Measurements from ENCODE around the gene IL19. TPM values are rescaled to one million over a fixed set of nuclear protein-coding genes. Genes with fewer than 3 reads are reported as not detected.

Gene IL19
- total RNA-seq, 1 experiment from 2014 or later, result not detected

DNA sequence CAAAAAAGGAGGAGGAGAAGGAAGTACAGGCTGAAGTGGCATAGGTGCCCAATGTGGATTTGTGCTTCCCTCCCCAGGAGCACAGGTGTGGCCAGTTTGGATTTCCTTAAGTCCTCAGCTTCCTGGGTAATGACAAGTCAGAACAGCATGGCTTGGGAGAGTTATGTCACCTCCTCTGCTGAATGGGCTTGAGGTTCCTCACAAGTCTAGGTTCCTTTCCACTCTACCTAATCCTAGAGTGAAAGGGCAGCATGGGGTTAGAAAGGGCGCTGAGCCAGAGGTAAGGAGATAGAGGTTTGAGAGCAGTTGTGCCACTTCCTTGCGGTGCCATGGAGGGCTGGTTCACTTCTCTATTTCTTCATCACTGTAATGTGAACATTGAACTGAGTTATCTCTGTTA is 59.3 kb downstream of the IL19 start:
- H3K4me3 Mint-ChIP-seq, result no peak overlapping the region
- peaks cover 0 to 3% of the 10 kb centered on the region in 2 experiments; a peak in 1 of 4 replicates for H3K4me1 Mint-ChIP-seq
- Histone ChIP-seq H3K4me2 (ENCODE audit: insufficient read depth, insufficient read length, low read length) (no peak overlapping the region), H2AFZ (ENCODE audit: low read length) (no peak overlapping the region), H4K5ac (ENCODE audit: insufficient read length, low read depth, low read length) (no peak overlapping the region), H2BK15ac (ENCODE audit: low read depth, low read length) (no peak overlapping the region), H2AK5ac (ENCODE audit: insufficient read length, low read length) (no peak overlapping the region), H3K9ac (ENCODE audit: extremely low read depth, insufficient read length, low read length) (no peak overlapping the region), H3K23me2 (ENCODE audit: insufficient read length, low read depth, low read length, poor library complexity, severe bottlenecking) (no peaks in the 10 kb centered on the region), H3K4ac (ENCODE audit: low read depth, low read length) (no peak overlapping the region), H3K56ac (ENCODE audit: insufficient read length, low read depth, low read length) (no peak overlapping the region), H3T11ph (ENCODE audit: low read length) (no peak overlapping the region), H4K91ac (ENCODE audit: insufficient read length, low read depth, low read length) (no peak overlapping the region), H3K27ac (ENCODE audit: insufficient read length, low read depth, low read length) (no peak overlapping the region), H3K4me1 (ENCODE audit: insufficient read depth, low read length) (no peaks in the 10 kb centered on the region), H2BK120ac (ENCODE audit: low read depth, low read length, poor library complexity, severe bottlenecking) (no peak overlapping the region), H2BK12ac (ENCODE audit: insufficient read length, low read depth, low read length) (no peak overlapping the region), H3K14ac (ENCODE audit: insufficient read depth, low read length) (no peak overlapping the region), H3K9me3 (ENCODE audit: control insufficient read depth, low read depth, low read length) (no peaks in the 10 kb centered on the region), H3K23ac (ENCODE audit: insufficient read length, low read depth, low read length) (no peak overlapping the region), H2BK5ac (ENCODE audit: insufficient read length, low read length) (no peak overlapping the region), H3K79me1 (ENCODE audit: insufficient read depth, low read depth, low read length, poor library complexity, severe bottlenecking) (no peaks in the 10 kb centered on the region), H3K27me3 (ENCODE audit: insufficient read depth, low read length) (no peaks in the 10 kb centered on the region), H4K8ac (replicated peaks; ENCODE audit: insufficient read length, low read depth, low read length) (no peak overlapping the region), H3K79me2 (ENCODE audit: insufficient read depth, low read length) (no peaks in the 10 kb centered on the region), H2BK20ac (ENCODE audit: low read depth, low read length, poor library complexity, severe bottlenecking) (no peak overlapping the region), H4K20me1 (ENCODE audit: control insufficient read depth, insufficient read depth, insufficient read length) (no peaks in the 10 kb centered on the region), H3K18ac (ENCODE audit: insufficient read length, low read depth, low read length) (no peak overlapping the region)
- 0 out of 7 replicates have a peak, but pooled peaks cover 0 to 2% (median 0%) of the 10 kb centered on the region in 3 experiments for H3K36me3 Mint-ChIP-seq (ENCODE audit: insufficient read depth in 1 of 3, low read depth in 3 of 3)
- no peaks in the 10 kb centered on the region; the same call in none of the 2 replicates for H3K27me3 Mint-ChIP-seq (ENCODE audit: low read depth)
- no peak for TF ChIP-seq CTCF (conservative IDR thresholded peaks at IDR 0.05)
- H3K27ac Mint-ChIP-seq, result no peak overlapping the region
- no peaks in the 10 kb centered on the region for H3K9me3 Mint-ChIP-seq
- DNase-seq, result no peak
- no CpG with 5 or more reads among the region's 2 CpGs for WGBS (ENCODE audit: extremely low coverage, insufficient read length, low lambda C conversion rate)

Data from H9 (cell line).